SK-N-MC (cell line): ENCODE measurements around the gene ZNHIT3.
"Not testable (repeated sequence)": the region's sequence is repeated elsewhere in the genome, so short reads cannot be mapped to it uniquely, and the experiment has no call there.

ENCODE experiments used
- EZH2 ChIP-seq: fragments of 200-600 bp; sonication (generic); IDR thresholded peaks from one replicate; pipeline ENCODE4 v1.6.1; 2017; ENCODE audit warnings: antibody characterized with exemption
- FOXP2 ChIP-seq: optimal IDR thresholded peaks from 2 replicates; pipeline ENCODE3; 2011; ENCODE audit warnings: mild to moderate bottlenecking, moderate library complexity; ENCODE audit not compliant: insufficient read depth; ENCODE audit errors: extremely low read length, control extremely low read depth
- POLR2AphosphoS5 ChIP-seq: IDR thresholded peaks from 2 replicates; pipeline ENCODE4 v1.6.1; 2012; ENCODE audit warnings: mild to moderate bottlenecking, low read depth, low read length, borderline replicate concordance

DNA sequence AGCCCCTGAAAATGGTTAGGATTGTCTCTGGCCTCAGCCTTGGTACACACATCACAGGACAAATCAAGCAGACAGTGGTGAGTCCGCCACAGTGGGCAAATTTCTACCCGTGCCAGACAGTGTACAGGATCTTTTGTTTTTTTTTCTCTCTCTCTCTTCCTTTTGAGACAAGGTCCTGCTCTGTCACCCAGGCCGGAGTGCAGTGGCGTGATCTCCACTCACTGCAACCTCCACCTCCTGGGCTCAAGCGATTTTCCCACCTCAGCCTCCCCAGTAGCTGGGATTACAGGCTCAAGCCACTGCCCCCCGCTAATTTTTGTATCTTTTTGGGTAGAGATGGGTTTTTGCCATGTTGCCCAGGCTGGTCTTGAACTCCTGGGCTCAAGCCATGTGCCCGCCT lies 2.5 kb upstream of the ZNHIT3 start:
- not testable (repeated sequence) for TF ChIP-seq POLR2AphosphoS5, EZH2, FOXP2
